NT2/D1 (cell line): ENCODE measurements around the gene RNF130.

ENCODE experiments used
- SUZ12 ChIP-seq: IDR thresholded peaks from 2 replicates; pipeline ENCODE4 v1.6.1; 2011; ENCODE audit not compliant: insufficient read length, insufficient read depth; ENCODE audit errors: extremely low read depth
- YY1 ChIP-seq: IDR thresholded peaks from 2 replicates; pipeline ENCODE4 v1.6.1; 2011; ENCODE audit not compliant: insufficient read length, insufficient read depth
- ZNF274 ChIP-seq: IDR thresholded peaks from 2 replicates; pipeline ENCODE4 v1.6.1; 2011; ENCODE audit warnings: mild to moderate bottlenecking, low read depth, low read length

GRCh38 chr5:179974246-179974945 lies 97.2 kb downstream of the RNF130 start:
- TF ChIP-seq SUZ12: no peak
- no peak for TF ChIP-seq ZNF274
- TF ChIP-seq YY1: no peak
